Heart left ventricle (tissue), 16 donors: Measurements from ENCODE around the gene FGF23. TPM values are rescaled to one million over a fixed set of nuclear protein-coding genes. Genes with fewer than 3 reads are reported as not detected.

Experiments used
- ATAC-seq, 4 donors: fragments of 200-7000 bp; cut with Tn5 transposase; one replicate each; pipeline ENCODE4 v1.9.1; 2020 to 2022; ENCODE audit warnings: moderate library complexity in 4 of 4, mild to moderate bottlenecking in 3 of 4, moderate number of reproducible peaks in 1 of 4
- DNase-seq, 5 donors: peaks; one replicate each; pipeline ENCODE4 v3.0.0-alpha.2; 2020
- H3K27ac ChIP-seq, 12 donors: fragments of 200-600 bp; sonication (generic) in 4 of 12; one replicate each; pipeline versions ENCODE4 v1.5.0 to v1.8.0; 2016 to 2022; ENCODE audit warnings: mild to moderate bottlenecking in 2 of 12
- H3K27me3 ChIP-seq, 9 donors: fragments of 200-600 bp; sonication (generic) in 2 of 9; one replicate each; pipeline versions ENCODE4 v1.5.1 to v1.8.0; 2016 to 2022; ENCODE audit warnings: mild to moderate bottlenecking in 3 of 9
- H3K36me3 ChIP-seq, 9 donors: fragments of 200-600 bp; sonication (generic) in 2 of 9; one replicate each; pipeline versions ENCODE4 v1.5.0 to v1.8.0; 2018 to 2022; ENCODE audit warnings: mild to moderate bottlenecking in 2 of 9
- H3K4me1 ChIP-seq, 12 donors: fragments of 200-600 bp; sonication (generic) in 4 of 12; one replicate each; pipeline versions ENCODE4 v1.5.0 to v1.8.0; 2016 to 2022; ENCODE audit warnings: mild to moderate bottlenecking in 3 of 12
- H3K4me3 ChIP-seq, 12 donors: fragments of 200-600 bp; sonication (generic) in 4 of 12; one replicate each; pipeline versions ENCODE4 v1.5.0 to v1.8.0; 2017 to 2022; ENCODE audit warnings: mild to moderate bottlenecking in 9 of 12, moderate library complexity in 4 of 12
- H3K9me3 ChIP-seq, 12 donors: fragments of 200-600 bp; sonication (generic) in 4 of 12; one replicate each; pipeline versions ENCODE4 v1.5.0 to v1.8.0; 2016 to 2022; ENCODE audit warnings: mild to moderate bottlenecking in 1 of 12
- CTCF ChIP-seq, 12 donors: fragments of 200-600 bp; sonication (generic) in 4 of 12; IDR thresholded peaks; one replicate each; pipeline versions ENCODE4 v1.5.0 to v1.8.0; 2018 to 2022; ENCODE audit warnings: antibody characterized with exemption in 12 of 12, mild to moderate bottlenecking in 5 of 12
- POLR2A ChIP-seq, 2 donors: fragments of 450-650 bp; IDR thresholded peaks; one replicate each; pipeline ENCODE4 v1.6.1; 2017; ENCODE audit warnings: antibody characterized with exemption in 2 of 2, mild to moderate bottlenecking in 2 of 2, moderate library complexity in 2 of 2
- WGBS, 4 donors: extraction: QIAGEN DNeasy Blood & Tissue Kit in 2 of 4; methylation state at CpG; one replicate each; pipeline versions ENCODE4 v1.1.5 to v1.1.7; 2013 to 2018; 5-methylcytosine and 5-hydroxymethylcytosine counted together
- intact Hi-C, 10 donors: fragments of 100-400 bp; cut with DNase I; formaldehyde crosslinking; loops; one replicate each; pipeline versions ENCODE4 v1.11.1 to v1.14.2; 2022
- polyA plus RNA-seq, 2 donors: library from polyadenylated mRNA; stranded (reverse); fragments of 200-250 nt; gene quantifications; one replicate each; pipeline ENCODE4 v1.2.3, GENCODE V29; 2013
- total RNA-seq, 9 donors: library from RNA; depleted of rRNA in 2 of 9; stranded (reverse); fragments of >200 nt in 2 of 9; fragmentation: NEBNext Ultra II Directional in 3 of 9; extraction: Animal tissue kit (Norgen Biotek cat#: 25700) in 3 of 9; gene quantifications; one replicate each; pipeline versions ENCODE4 v1.1.0 to v1.2.4, GENCODE V29; 2016 to 2023
- donor health status: ischemic (EF 13 %, LVEDD 7.1; RV severe dilation, severe dysfunction).
- donor health status: healthy with polysubstance abuse.
- donor health status: DM: no; HTN: yes; CAD: no.
- donor health status: DM: no; HTN: no; CAD: no.
- donor health status: ischemic (EF 25% LVEDD 6.9; RV normal size, moderate dysfunction).
- donor health status: ischemic (EF 25% LVEDD 5.7; RV mildly dilated, moderate dysfunction).
- donor health status: healthy.
- donor health status: DM: yes; HTN: yes; CAD: no.
- donor health status: ischemic (EF 35%, LVEDD 5.7; RV mildly dilated, moderate dysfunction).
- donor health status: nonischemic (EF 11% LVEDD 7.7; RV severe dilation, severe dysfunction).
- donor health status: DM: yes; HTN: yes; CAD: no.
- donor health status: PGD.
- donor health status: ischemic (EF 29% LVEDD 5.4; RV normal size, mild dysfunction).
- donor health status: nonischemic (EF 23%, LVEDD 6.1; RV moderate dilation, normal function).

FGF23 gene
- total and polyA plus RNA-seq, 11 donors: 0.04 to 0.15 (median 0.10) TPM; not detected in 8

DNA sequence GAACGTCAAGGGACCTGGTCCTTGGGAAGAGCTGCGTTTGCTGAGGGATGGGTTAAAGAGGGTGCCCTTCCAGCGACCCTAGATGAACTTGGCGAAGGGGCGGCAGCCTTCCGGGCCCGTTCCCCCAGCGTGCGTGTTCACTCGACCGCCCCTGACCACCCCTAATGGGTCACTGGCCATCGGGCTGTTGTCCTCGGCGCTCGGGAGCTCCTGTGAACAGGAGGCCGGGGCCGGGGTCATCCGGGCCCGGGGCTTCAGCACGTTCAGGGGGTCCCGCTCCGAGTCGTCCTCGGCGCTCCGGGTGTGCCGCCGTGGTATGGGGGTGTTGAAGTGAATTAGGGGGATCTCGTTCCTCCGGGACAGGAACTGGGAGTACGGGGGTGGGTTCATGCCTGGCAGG lies 9.2 kb downstream of the FGF23 start:
- 94 to 97% (median 95%) methylated on average over 27 to 31 of the region's 31 CpGs for WGBS, 4 donors
- no peak for TF ChIP-seq POLR2A (IDR thresholded peaks at IDR 0.05)
- no peak for TF ChIP-seq CTCF (IDR thresholded peaks at IDR 0.05)
- peaks cover 0 to 8% (median 0%) of the 10 kb centered on the region in 9 donors for H3K27me3 ChIP-seq
- no peak overlapping the region for H3K4me3 ChIP-seq
- H3K36me3 ChIP-seq: no peaks in the 10 kb centered on the region
- no peaks in the 10 kb centered on the region for H3K4me1 ChIP-seq
- H3K9me3 ChIP-seq: no peaks in the 10 kb centered on the region
- ATAC-seq (no peak), DNase-seq (no peak)
- no peak overlapping the region for H3K27ac ChIP-seq
- intact Hi-C loops: no loop called here

- Histone ChIP-seq H3K4me3 (no peak overlapping the region), H3K27ac (no peak overlapping the region), H3K9me3 (no peaks in the 10 kb centered on the region), H3K4me1 (no peaks in the 10 kb centered on the region), H3K27me3 (peaks cover 0 to 8% (median 0%) of the 10 kb centered on the region in 9 donors), H3K36me3 (no peaks in the 10 kb centered on the region)
- ATAC-seq: no peak
- no peak for TF ChIP-seq CTCF (IDR thresholded peaks at IDR 0.05)
- no peak for TF ChIP-seq POLR2A (IDR thresholded peaks at IDR 0.05)
- 84 to 93% (median 89%) methylated on average over 4 of the region's 4 CpGs for WGBS, 4 donors
- no peak for DNase-seq
- intact Hi-C loops: no loop called here
Observed at GRCh38 chr12:4369548-4369947, 10.0 kb downstream of the FGF23 start.

DNA sequence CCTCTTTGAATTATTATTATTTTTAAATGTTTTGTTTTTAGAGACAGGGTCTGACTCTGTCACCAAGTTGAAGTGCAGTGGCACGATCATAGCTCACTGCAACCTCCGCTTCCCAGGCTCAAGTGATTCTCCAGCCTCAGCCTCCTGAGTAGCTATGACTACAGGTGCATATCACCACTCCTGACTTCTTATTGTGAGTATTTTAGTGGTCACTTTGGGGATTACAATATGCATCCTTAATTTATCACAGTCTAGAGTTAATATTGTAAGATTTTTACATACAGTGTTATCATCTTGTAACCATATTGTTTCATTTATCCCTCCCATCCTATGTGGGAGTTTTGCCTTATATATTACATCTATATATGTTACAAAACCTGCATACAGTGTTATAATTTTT lies 13.4 kb downstream of the FGF23 start:
- ATAC-seq (no peak), DNase-seq (no peak)
- WGBS, 4 donors: 88 to 95% (median 93%) methylated on average over 2 of the region's 2 CpGs

DNA sequence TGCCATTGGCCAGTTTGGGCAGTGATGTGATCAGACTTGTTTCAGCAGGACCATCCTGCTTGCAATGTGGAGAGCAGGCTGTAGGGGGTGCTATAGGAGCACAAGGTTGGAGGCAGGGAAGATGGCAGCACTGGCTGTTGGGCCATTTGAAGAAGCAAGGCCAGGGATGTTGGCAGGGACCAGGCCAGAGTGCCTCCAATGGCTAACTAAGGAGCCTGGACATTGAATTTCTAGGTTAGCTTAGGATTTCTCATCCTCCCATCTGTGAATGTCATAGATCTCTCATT lies 23.5 kb downstream of the FGF23 start:
- Histone ChIP-seq H3K4me1 (peaks cover 0 to 10% (median 0%) of the 10 kb centered on the region in 12 donors), H3K27me3 (peaks cover 0 to 2% (median 0%) of the 10 kb centered on the region in 9 donors), H3K36me3 (peaks cover 0 to 35% (median 24%) of the 10 kb centered on the region in 9 donors), H3K4me3 (no peak overlapping the region), H3K9me3 (peaks cover 0 to 13% (median 0%) of the 10 kb centered on the region in 12 donors), H3K27ac (peak overlapping the region in 5 of 12 donors; percentile 11 to 64 (median 50))
- TF ChIP-seq POLR2A (IDR thresholded peaks at IDR 0.05) (no peak), CTCF (IDR thresholded peaks at IDR 0.05) (peak; percentile 17 to 51 (median 32))
- intact Hi-C loops: loop anchor here in 5 of 10 donors (2.0 to 10.0 kb wide), 5 partner anchors 61 to 179 kb away; partner anchors contain the start of gene RAD51AP1 (in 1 of the 5)
- ATAC-seq: peak in 2 of 4 donors; percentile 12 to 50
- DNase-seq: peak in 3 of 5 donors; percentile 17 to 40 (median 25)

More for the DNA sequence above, 13.4 kb downstream of the FGF23 start:
- Histone ChIP-seq H3K9me3 (no peaks in the 10 kb centered on the region), H3K4me3 (no peak overlapping the region), H3K27me3 (peaks cover 0 to 8% (median 0%) of the 10 kb centered on the region in 9 donors), H3K27ac (no peak overlapping the region), H3K36me3 (no peaks in the 10 kb centered on the region), H3K4me1 (no peaks in the 10 kb centered on the region)
- intact Hi-C loops: no loop called here
- TF ChIP-seq CTCF (IDR thresholded peaks at IDR 0.05) (peak in 2 of 12 donors; percentile 29 to 34), POLR2A (IDR thresholded peaks at IDR 0.05) (no peak)
